Mesenteric fat pad (tissue), 1 donor: ENCODE data around the gene THEM5. TPM values are rescaled to one million over a fixed set of nuclear protein-coding genes. Genes with fewer than 3 reads are reported as not detected.

Source experiments
- DNase-seq: peaks from one replicate; pipeline ENCODE4 v3.0.0-alpha.2; 2020; ENCODE audit warnings: low spot score
- total RNA-seq: library from RNA; stranded (reverse); fragmentation: NEBNext Ultra II Directional; extraction: Animal tissue kit (Norgen Biotek cat#: 25700); gene quantifications from one replicate; pipeline ENCODE4 v1.2.1, GENCODE V29; 2021
- donor health status: DM: yes; HTN: yes; CAD: no.

The THEM5 gene
- total RNA-seq, 1 donor from 2014 or later: not detected

GRCh38 chr1:151822404-151822803 is 31.1 kb downstream of the THEM5 start:
- no peak for DNase-seq

DNA sequence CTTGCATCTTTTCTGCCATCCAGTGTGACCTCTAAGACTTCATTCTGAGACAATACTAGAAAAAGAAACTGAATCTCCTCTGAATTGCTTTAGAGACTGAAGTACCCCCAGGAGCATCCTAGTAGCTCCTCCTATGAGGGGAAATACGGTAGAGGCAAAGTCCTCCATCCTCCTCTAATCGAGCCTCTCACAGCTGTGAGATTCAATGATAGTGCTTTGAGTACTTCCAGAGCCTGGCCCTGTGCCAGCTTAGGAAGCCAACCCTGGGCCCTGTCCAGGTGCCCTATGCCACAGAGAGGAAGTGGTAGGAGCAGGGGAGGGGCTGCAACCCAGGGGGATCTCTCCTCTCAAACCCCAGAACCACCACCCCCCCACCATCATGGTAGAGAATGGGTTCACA is 32.6 kb downstream of the THEM5 start:
- no peak for DNase-seq

DNA sequence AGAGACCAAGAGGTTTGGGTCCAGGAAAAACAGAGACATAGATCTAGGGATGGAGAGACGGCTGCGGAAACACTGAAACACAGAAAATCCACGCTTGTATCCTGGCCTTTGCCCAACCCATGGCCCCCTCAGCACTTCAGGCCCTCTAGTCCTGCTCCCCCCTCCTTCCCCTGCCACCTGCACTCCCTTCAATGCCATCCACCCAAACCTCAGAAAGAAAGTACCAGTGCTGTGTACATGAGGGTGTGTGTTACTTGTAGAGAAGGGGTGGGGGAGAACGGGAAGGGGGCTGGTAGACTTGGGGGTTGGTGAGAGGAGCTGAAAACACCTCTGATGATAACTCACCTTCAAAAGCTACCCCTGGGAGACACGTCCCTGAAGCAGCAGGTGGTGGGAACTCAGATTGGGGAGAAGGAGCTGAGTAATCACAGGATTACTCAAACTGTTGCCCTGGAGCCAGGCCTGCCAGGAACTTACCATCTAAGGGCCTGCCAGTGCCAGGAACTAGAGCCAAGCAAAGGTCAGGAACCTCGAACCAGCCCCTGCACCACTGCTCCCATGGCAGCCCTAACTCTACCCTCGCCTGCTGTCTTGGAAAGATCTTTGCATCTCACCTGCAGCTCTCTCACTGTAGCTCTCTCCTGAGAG is 33.4 kb downstream of the THEM5 start:
- no peak for DNase-seq

GRCh38 chr1:151819227-151819835 is 34.2 kb downstream of the THEM5 start:
- no peak for DNase-seq

GRCh38 chr1:151817353-151817730 is 36.2 kb downstream of the THEM5 start:
- no peak for DNase-seq

DNA sequence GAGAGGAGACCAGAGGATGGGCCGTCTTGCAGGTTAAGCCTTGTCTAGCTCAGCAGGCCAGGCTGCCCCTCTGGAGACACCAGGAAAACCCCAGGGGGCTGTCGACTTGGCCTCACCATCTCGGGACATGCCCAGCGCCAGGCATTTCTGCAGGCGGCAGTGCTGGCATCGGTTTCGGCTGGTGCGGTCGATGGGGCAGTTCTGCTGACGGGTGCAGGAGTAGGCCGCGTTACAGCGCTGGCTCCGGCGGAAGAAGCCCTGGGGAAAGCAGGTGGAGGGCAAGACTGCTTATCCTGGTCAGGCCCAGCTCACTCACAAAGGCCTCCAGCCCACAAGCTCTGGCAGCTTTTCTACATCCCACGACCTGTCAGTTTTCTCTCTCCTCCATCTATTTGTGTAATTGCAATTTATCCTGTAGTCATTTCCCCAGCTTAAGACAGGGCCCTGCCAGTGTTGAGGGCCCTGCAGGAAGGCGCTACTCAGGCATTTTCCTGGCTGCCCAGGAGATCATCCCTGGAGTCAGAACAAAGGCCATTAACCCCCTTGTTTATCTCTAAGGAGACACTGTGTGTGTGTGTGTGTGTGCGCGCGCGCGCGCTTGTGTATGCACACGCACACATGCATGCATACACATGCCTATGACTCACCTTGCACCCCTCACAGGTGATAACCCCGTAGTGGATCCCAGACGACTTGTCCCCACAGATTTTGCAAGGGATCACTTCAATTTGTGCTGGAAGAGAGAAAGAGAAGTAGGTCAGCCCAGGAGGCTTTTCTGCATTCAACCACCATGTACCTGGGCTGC is 36.8 kb downstream of the THEM5 start:
- no peak for DNase-seq

DNA sequence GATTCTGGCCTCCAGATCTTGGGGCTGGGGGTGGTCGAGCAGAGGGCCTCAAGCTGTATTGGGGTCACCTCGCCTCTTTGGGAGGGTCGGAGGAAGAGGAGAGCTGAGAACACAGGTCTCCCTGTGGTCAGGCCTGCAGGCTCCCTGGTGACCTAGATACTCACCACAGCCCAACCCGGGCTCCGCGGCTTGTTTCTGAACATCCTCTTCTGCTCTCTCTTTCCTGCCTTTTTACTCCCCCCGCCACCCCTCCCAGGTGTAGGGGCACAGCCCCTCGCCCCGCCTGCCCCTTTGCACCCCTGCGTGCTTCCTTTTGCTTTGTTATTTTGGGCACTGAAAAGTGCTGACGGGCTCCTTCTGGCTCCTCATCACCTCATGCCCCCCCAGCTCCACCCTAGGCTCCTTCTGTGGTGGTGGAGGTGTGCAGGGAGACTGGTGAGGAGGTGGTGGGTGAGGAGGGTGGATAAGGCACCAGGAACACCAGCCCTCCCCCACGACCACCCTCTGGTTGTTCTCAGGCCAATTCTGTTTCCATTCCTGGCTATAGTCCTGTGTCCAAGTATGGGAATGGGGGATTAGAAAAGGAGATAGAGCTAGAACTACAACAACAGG is 37.7 kb downstream of the THEM5 start:
- DNase-seq: no peak

DNA sequence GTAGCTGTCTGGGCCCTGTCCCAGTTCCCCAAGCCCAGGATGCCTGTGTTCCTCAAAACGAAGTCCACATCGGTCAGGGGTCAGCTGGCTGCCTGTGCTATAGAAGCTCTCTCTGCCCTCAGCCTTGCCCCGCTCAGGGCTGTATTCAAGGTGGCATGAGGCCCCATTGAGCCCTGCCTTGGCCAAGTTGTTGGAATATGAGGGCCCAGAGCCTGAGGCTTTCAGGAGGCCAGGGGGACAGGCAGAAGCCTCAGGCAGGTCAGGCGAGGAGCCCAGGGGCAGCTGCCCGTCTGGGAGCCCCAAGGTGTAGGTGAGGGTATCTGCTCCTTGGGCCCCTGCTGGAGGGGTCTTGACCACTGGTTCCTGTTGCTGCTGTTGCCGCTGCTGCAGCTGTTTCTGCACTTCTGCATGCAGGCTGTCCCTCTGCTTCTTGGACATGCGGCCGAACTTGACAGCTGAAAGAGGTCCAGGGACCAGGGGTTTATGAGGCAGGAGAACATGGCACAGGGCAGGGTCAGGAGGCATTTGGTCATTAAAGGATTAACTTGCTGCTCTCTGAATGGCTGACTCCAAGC is 38.5 kb downstream of the THEM5 start:
- DNase-seq: no peak

- no peak for DNase-seq
These were observed 39.1 kb downstream of the THEM5 start for GRCh38 chr1:151814426-151814825.

DNA sequence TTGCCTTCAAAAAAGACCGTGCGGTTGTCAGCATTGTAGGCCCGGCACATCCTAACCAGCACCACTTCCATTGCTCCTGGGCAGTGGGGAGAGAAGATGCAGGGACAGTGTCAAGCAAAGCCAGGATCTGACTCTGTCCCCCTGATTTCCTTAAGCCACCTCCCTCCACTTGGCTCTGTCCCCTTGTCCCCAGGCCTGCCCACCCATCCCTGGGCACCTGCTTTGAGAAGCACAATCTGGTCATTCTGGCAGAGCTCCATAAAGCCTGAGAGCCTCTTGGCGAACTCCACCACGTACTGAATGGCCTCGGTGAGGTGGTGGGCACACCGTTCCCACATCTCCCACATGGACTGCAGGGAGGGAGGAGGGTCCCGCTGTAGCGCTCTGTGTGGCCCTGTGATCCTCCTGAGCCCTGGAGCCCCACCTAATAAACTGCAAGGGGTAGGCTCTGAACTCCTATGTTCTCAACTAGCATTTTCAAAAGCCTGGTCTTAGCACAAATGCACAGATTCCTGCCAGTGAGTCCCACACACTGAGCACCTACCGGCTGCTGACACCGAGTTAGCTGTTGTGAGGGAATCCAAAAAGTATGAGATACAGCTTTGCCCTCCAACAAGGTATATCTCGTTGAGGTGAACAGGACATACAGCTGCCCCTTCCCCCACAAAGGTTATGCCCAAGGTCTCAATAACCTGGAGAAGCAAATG is 40.1 kb downstream of the THEM5 start:
- no peak for DNase-seq

GRCh38 chr1:151811181-151811580 is 42.3 kb downstream of the THEM5 start:
- peak; percentile 37 for DNase-seq

DNA sequence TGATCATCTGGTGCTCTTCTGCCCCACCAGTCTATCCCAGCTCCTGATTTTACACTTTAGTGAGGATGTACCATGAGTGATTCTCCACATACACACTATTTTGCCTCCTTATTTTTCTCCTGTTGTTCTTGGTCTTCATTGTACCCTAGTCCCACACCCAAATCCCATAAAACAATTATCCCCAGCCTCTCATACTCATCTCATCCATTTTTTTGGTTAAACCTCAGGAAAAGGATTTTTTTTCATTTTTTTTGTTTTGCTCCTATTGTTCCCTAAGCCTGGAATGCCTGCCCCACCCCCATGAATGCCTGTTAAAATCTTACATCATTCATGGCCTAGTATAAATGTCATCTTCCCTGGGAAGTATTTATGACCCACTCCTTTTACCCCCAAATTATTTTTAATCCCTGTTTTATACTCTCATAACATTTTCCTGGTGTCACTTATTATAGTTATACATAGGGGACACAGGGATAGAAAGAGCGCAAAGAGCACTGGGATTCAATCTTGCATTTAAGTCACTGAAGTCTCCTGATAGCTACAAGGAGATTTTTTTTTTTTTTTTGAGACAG is 43.4 kb downstream of the THEM5 start:
- no peak for DNase-seq

DNA sequence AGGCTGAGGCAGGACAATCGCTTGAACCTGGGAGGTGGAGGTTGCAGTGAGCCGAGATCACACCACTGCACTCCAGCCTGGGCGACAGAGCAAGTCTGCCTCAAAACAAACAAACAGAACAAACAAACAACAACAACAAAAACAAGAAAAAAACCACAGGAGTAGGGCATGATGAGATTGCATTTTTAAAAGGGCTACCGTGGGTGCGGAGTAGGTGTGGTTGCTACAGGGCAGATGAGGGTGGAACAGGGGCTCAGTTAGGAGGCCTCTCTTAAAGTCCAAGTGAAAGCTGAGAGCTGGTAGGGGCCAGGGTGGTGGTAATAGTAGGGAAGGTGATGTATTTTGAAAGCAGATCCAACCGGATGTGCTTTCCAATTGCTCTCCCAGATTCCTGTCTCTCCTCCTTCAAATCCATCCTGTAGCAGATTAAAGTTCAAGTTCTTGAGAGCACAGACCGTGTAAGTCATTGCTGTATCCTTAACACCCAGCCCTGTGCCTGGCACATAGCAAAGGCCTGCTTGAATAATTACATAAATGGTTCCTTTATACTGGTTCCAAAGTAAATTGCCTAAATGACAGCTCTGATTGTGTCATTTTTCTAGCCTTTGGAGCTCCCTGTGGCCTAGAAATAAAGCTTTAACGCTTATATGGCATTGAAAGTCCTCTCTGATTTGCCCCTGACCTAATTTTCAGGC is 44.1 kb downstream of the THEM5 start:
- DNase-seq: peak; percentile 3

- DNase-seq: no peak
These were observed 45.7 kb downstream of the THEM5 start for GRCh38 chr1:151807766-151808165.

GRCh38 chr1:151807131-151807530 is 46.4 kb downstream of the THEM5 start:
- DNase-seq: peak; percentile 80

DNA sequence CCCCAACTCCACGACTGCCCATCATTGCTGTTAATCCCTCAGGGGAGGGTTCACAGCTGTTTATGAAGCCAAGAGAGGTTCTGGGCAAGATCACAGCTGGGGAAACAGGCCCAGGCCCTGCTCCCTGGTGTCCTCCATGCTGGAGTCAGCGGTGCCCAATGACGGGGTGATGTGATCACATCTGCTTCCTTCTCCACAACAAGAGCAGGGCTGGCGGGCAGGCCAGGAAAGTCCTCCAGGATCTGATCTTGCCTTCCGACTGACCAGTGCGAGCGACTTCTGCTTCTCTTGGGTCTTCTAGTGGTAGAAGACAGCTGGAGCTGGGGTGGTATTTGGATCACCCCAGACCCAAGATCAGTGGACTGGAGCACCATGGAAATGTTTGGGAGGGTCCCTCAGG is 47.3 kb downstream of the THEM5 start:
- DNase-seq: peak; percentile 89

DNA sequence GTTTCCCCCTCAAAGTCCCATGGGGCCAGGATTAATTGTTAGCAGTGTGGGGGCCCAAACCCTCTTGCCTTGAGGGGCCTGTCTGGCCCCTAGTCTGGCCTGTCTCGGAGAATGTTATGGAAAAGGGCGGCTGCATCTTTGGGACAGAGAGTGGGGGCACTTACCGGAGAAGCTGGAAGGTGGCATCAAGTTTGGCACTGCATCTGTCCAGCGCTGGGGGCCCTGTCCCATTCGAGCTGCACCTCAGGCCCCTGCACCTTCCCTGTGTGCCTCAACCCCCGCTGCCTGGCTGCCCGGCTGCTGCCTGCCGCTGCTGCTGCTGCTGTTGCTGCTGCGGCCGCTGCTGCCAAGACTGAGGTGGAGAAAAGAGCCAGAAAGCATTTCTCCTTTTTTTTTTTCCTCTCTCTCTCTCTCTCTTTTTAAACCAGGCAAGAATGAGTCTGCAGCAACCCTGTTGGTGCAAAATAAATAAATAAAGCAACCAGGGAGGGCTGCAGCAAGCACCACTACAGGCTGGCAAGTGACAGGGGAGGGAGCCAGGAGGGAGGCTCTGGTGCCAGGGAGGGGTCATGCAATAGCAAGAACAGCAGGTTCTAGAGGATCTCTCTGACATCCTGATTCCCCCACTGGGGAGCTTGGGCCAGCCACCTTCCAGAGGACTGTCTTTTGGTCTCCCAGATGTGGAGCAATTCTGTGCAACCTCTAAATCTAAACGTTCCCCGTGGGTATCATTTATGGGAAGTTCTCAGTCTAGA is 48.3 kb downstream of the THEM5 start, which contains the start of gene LINGO4:
Gene LINGO4, minus strand, starts transcription at position 354 of the 755 bp plus-strand sequence. CDS start 2,715 bp downstream, outside the sequence.
- DNase-seq: peak; percentile 53

DNA sequence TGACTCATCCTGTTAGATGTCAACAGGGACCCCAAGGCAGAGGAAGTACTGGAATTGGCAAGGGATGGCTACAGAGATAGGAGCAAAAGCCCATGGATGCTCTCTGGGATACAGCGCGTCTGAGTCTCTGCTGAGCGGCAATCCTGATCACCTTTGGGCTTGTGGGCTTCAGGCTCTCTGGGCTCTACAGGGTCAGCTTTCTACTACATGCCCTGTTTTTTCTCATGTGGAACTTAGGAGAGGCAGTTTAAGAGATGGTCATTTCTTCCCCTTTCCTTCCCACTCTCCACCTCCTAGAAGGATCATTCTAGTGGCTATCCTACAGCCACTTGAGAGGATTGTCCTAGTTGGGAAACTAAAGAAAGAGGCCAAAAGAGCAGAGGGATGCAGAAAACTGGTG is 49.6 kb downstream of the THEM5 start:
- DNase-seq: no peak

GRCh38 chr1:151803164-151803563 is 50.3 kb downstream of the THEM5 start:
- DNase-seq: no peak
